Keratinocyte (primary cell): Measurements from ENCODE around the gene CGN. TPM values are rescaled to one million over a fixed set of nuclear protein-coding genes. Genes with fewer than 3 reads are reported as not detected.
A peak's percentile ranks its signal among the peaks of the same experiment; 100 is the strongest.

Source experiments
- DNase-seq: peaks from one replicate; pipeline ENCODE4 v3.0.0-alpha.2; 2011; ENCODE audit warnings: low read depth, missing footprints, low spot score
- FAIRE-seq: peaks from 2 replicates; lab custom pipeline; 2011; peaks lifted over from hg19 to GRCh38; lab: Jason Lieb, UNC
- H2AFZ ChIP-seq: 2 replicates; pipeline ENCODE4 v1.6.0; 2012; ENCODE audit warnings: low read length, control low read depth, inconsistent platforms; ENCODE audit not compliant: control insufficient read depth
- H3K27ac ChIP-seq: 2 replicates; pipeline ENCODE4 v1.5.1; 2011; ENCODE audit warnings: low read length; ENCODE audit not compliant: control insufficient read depth, insufficient read depth
- H3K27me3 ChIP-seq: 3 replicates; pipeline ENCODE4 v1.6.0; 2011; ENCODE audit warnings: low read length; ENCODE audit not compliant: control insufficient read depth, insufficient read depth; ENCODE audit errors: extremely low read depth
- H3K36me3 ChIP-seq, 2 experiments: 2 replicates in 1 of 2; 3 replicates in 1 of 2; pipeline ENCODE4 v1.5.1; 2011; ENCODE audit warnings: low read length in 2 of 2, mild to moderate bottlenecking in 1 of 2; ENCODE audit not compliant: control insufficient read depth in 2 of 2, insufficient read depth in 2 of 2; ENCODE audit errors: extremely low read depth in 1 of 2
- H3K4me1 ChIP-seq: 3 replicates; pipeline ENCODE4 v1.5.1; 2011; ENCODE audit warnings: low read length; ENCODE audit not compliant: control insufficient read depth, insufficient read depth; ENCODE audit errors: extremely low read depth
- H3K4me2 ChIP-seq: 3 replicates; pipeline ENCODE4 v1.6.0; 2011; ENCODE audit warnings: low read depth, low read length; ENCODE audit not compliant: control insufficient read depth, insufficient read depth; ENCODE audit errors: extremely low read depth
- H3K4me3 ChIP-seq, 3 experiments: fragments of 200-600 bp in 1 of 3; sonication (generic) in 1 of 3; 2 replicates in 2 of 3; 3 replicates in 1 of 3; pipeline ENCODE4 v1.5.1; 2011 to 2016; ENCODE audit warnings: low read length in 3 of 3, mild to moderate bottlenecking in 3 of 3, control low read depth in 2 of 3, inconsistent platforms in 1 of 3, low read depth in 1 of 3, mixed read lengths in 1 of 3, mixed run types in 1 of 3, moderate library complexity in 1 of 3; ENCODE audit not compliant: control insufficient read depth in 2 of 3, insufficient read depth in 2 of 3; ENCODE audit errors: extremely low read depth in 1 of 3
- H3K79me2 ChIP-seq: 2 replicates; pipeline ENCODE4 v1.6.0; 2012; ENCODE audit warnings: low read length; ENCODE audit not compliant: control insufficient read depth, insufficient read depth
- H3K9ac ChIP-seq: 3 replicates; pipeline ENCODE4 v1.6.0; 2011; ENCODE audit warnings: low read length; ENCODE audit not compliant: control insufficient read depth, insufficient read depth; ENCODE audit errors: extremely low read depth
- H3K9me1 ChIP-seq: 3 replicates; pipeline ENCODE4 v1.6.0; 2011; ENCODE audit warnings: low read length; ENCODE audit not compliant: control insufficient read depth, insufficient read depth; ENCODE audit errors: extremely low read depth
- H3K9me3 ChIP-seq: 2 replicates; pipeline ENCODE4 v1.5.1; 2012; ENCODE audit warnings: low read depth, low read length; ENCODE audit not compliant: control insufficient read depth
- H4K20me1 ChIP-seq: 3 replicates; pipeline ENCODE4 v1.6.0; 2011; ENCODE audit warnings: low read length; ENCODE audit not compliant: control insufficient read depth, insufficient read depth; ENCODE audit errors: extremely low read depth
- CTCF ChIP-seq, 3 experiments: IDR thresholded peaks in 1 of 3; conservative IDR thresholded peaks in 1 of 3; optimal IDR thresholded peaks in 1 of 3; 2 replicates in 2 of 3; 3 replicates in 1 of 3; pipeline versions ENCODE3 to v1.5.1; 2011; ENCODE audit warnings: low read length in 3 of 3, mild to moderate bottlenecking in 3 of 3, moderate library complexity in 2 of 3, control low read depth in 1 of 3, inconsistent platforms in 1 of 3; ENCODE audit not compliant: insufficient read depth in 2 of 3; ENCODE audit errors: extremely low read depth in 1 of 3
- EZH2 ChIP-seq: IDR thresholded peaks from one replicate; pipeline ENCODE4 v1.6.1; 2012; ENCODE audit warnings: inconsistent platforms, mild to moderate bottlenecking, low read length, moderate library complexity
- dilution Hi-C: fragments of 300-500 bp; cut with MboI; formaldehyde crosslinking; loops from one replicate; pipeline ENCODE4 v1.7.0; 2020; ENCODE audit warnings: low sequenced_read_pairs; ENCODE audit not compliant: extremely low pct_ligation_motif_present
- polyA plus RNA-seq, 5 experiments: library from polyadenylated mRNA; depleted of rRNA in 3 of 5; stranded (reverse) in 3 of 5; stranded (forward) in 1 of 5; unstranded in 1 of 5; fragments of >200 nt; gene quantifications; 1 replicate in 1 of 5; 2 replicates in 3 of 5; 3 replicates in 1 of 5; pipeline versions ENCODE4 v1.2.1 to v1.2.3, GENCODE V29; 2011 to 2012; ENCODE audit warnings: missing spikeins in 2 of 5, low read depth in 1 of 5, low replicate concordance in 1 of 5

CGN gene
- polyA plus RNA-seq, 1 donor (not counting 4 experiments of a cell fraction or from before 2014, with no cell fraction given) = 2.9 TPM

GRCh38 chr1:151549199-151549598 lies 38.0 kb downstream of the CGN start:
- no peak for FAIRE-seq
- dilution Hi-C loops = no loop called here
- peaks cover 4 to 16% of the 10 kb centered on the region in 2 experiments for H3K36me3 ChIP-seq
- H2AFZ ChIP-seq = no peak overlapping the region
- H3K4me2 ChIP-seq = peak overlapping the region; percentile 59
- TF ChIP-seq CTCF (optimal IDR thresholded peaks at IDR 0.05 in 1 of 3, IDR thresholded peaks at IDR 0.05 in 1 of 3, conservative IDR thresholded peaks at IDR 0.05 in 1 of 3; ENCODE audit: extremely low read depth in 1 of 3, insufficient read depth in 2 of 3, low read length in 3 of 3) (no peak), EZH2 (no peak)
- peaks cover 8% of the 10 kb centered on the region for H4K20me1 ChIP-seq
- peaks cover 2% of the 10 kb centered on the region for H3K9me1 ChIP-seq
- H3K9me3 ChIP-seq = no peaks in the 10 kb centered on the region
- peak overlapping the region in 2 of 3 experiments; percentile 3 to 27 for H3K4me3 ChIP-seq
- H3K27me3 ChIP-seq = no peaks in the 10 kb centered on the region
- peaks cover 73% of the 10 kb centered on the region for H3K4me1 ChIP-seq
- DNase-seq = no peak
- H3K27ac ChIP-seq = peak overlapping the region; percentile 41
- peak overlapping the region; percentile 54 for H3K9ac ChIP-seq
- H3K79me2 ChIP-seq = peaks cover 66% of the 10 kb centered on the region

- Histone ChIP-seq H3K27me3 (no peaks in the 10 kb centered on the region), H3K27ac (no peak overlapping the region), H3K79me2 (peaks cover 88% of the 10 kb centered on the region), H3K4me3 (no peak overlapping the region), H3K9ac (no peak overlapping the region), H3K36me3 (peaks cover 6 to 9% of the 10 kb centered on the region in 2 experiments), H3K4me2 (no peak overlapping the region), H4K20me1 (peaks cover 8% of the 10 kb centered on the region), H3K9me3 (no peaks in the 10 kb centered on the region), H3K9me1 (peaks cover 2% of the 10 kb centered on the region), H3K4me1 (peaks cover 44% of the 10 kb centered on the region), H2AFZ (no peak overlapping the region)
- no peak for TF ChIP-seq CTCF (optimal IDR thresholded peaks at IDR 0.05 in 1 of 3, IDR thresholded peaks at IDR 0.05 in 1 of 3, conservative IDR thresholded peaks at IDR 0.05 in 1 of 3; ENCODE audit: extremely low read depth in 1 of 3, insufficient read depth in 2 of 3, low read length in 3 of 3)
- TF ChIP-seq EZH2 = no peak
- dilution Hi-C loops = no loop called here
- DNase-seq (no peak), FAIRE-seq (peak; percentile 65)
These were observed 42.5 kb downstream of the CGN start for GRCh38 chr1:151553659-151554058.
